Fibroblast of mammary gland (primary cell): Measurements from ENCODE around the gene GASK1A.

Source experiments
- DNase-seq: peaks from one replicate; pipeline ENCODE4 v3.0.0-alpha.2; 2010; ENCODE audit warnings: low read depth
- H3K4me3 ChIP-seq: 2 replicates; pipeline ENCODE4 v1.5.1; 2011; ENCODE audit warnings: low read depth, mild to moderate bottlenecking, low read length, moderate library complexity; ENCODE audit not compliant: control insufficient read depth
- TF ChIP-seq, protein P1 (sequence below): conservative IDR thresholded peaks from 2 replicates; pipeline ENCODE4 v1.5.1; 2011; ENCODE audit warnings: low read depth, low read length, inconsistent platforms; ENCODE audit not compliant: control insufficient read depth, insufficient read depth

Gene GASK1A

DNA sequence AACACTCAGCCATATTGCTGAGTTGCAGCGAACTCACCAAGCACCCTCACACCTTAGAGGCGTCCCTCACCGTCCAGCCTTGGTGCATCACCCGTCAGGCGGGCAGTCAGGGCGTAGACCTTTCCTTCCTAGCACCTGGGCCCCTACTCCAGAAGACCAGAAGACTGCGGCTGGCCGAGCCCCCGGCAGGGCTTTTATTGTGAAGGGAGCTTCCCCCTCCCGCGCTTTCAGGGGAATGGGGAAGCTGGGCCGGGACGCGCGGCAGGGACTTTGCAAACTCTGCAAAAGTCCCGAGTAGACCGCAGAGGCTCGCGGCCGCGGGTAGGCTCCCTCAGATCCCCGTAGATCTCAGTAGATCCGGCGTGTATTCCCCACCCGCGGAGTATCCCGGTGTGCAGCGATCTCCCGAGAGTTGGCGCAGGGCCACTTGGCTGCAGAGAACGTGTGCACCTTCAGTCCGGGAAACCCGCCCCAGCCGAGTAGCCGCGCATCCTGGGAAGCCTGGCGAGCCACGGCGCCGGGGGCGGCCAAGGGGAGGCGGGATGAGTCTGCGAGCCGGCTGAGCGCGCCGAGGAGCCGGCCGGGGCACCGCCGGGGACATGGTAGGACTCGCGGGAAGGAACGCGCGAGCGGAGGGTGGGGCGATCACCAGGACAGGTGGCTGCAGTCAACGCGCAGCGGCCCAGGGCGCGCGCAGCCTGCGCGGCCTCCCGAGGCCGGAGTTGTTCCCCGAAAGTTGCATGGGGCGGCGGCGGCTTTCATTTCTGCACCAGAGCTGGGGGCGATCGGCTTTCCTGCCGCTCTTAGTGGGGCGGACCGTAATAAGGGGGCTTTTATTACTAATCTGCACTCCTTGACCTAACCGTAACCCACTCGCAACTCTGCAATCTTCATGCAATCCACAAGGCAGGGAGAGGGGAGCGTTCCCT, at the start of gene GASK1A:
Gene GASK1A (plus strand): TSS at position 268 of the 929 bp plus-strand sequence. CDS start 332 bp downstream, at position 600.
- no peak for DNase-seq
- no peak within 1 kb of the TSS for H3K4me3 ChIP-seq
- TF ChIP-seq, protein P1, sequence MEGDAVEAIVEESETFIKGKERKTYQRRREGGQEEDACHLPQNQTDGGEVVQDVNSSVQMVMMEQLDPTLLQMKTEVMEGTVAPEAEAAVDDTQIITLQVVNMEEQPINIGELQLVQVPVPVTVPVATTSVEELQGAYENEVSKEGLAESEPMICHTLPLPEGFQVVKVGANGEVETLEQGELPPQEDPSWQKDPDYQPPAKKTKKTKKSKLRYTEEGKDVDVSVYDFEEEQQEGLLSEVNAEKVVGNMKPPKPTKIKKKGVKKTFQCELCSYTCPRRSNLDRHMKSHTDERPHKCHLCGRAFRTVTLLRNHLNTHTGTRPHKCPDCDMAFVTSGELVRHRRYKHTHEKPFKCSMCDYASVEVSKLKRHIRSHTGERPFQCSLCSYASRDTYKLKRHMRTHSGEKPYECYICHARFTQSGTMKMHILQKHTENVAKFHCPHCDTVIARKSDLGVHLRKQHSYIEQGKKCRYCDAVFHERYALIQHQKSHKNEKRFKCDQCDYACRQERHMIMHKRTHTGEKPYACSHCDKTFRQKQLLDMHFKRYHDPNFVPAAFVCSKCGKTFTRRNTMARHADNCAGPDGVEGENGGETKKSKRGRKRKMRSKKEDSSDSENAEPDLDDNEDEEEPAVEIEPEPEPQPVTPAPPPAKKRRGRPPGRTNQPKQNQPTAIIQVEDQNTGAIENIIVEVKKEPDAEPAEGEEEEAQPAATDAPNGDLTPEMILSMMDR, result no peak

DNA sequence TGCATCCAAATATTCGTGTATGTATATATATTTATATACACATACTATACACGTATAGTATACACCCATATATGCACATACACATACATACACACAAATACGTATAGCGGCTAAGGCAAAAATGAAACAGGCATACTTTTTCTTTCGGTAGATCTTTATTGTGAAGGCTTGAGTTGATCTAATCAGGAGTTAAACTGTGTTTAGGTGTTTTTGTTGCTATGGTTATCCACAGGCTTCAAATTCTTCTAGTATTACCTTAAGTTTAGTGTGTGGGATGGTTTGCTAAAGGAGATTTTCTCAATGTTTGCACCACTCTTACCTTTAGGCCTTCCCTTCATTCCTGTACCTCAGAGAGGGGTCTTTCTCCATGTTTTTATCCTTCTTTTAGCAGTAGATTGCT, 45.0 kb upstream of the GASK1A start:
- TF ChIP-seq, protein P1, result no peak
- DNase-seq, result no peak
- H3K4me3 ChIP-seq, result no peak overlapping the region

DNA sequence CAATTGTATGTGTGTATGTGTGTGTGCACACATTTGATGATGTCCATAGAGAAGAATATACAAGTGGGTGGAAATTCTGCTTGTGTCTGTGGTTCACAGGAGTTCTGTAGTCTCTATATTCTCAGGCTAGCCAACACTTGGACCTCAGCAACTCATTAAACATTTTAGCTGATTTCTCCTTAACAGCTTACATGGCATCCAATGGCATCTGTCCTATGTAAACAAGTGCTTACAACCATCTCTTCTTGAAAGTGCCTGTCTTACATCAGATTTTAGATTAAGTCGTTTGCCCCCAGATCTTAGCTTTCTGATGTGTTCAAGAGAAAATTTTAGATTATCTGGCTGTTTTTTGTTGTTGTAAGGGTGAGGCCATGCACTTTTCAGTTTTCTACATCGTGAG, 44.2 kb upstream of the GASK1A start:
- no peak overlapping the region for H3K4me3 ChIP-seq
- no peak for DNase-seq
- TF ChIP-seq, protein P1, result no peak

DNA sequence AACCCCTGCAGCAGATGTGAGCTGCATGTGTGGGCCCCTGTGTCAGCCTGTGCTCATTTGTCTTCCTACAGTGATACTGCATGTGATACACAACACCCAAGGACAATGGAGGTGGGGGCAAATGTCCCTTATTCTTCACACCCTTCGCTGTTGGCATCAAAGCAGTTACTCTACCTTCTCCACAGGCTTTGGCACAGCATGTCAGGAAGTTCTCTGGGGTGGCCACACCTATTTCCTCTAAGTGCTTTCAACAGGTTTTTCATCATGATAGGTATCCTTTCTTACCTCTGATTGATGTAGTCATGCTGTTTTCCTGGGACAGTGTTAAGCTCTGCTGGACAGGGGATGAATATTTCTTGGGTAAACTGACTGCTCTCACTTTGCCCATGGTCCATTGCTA, 43.6 kb upstream of the GASK1A start:
- DNase-seq, result no peak
- no peak overlapping the region for H3K4me3 ChIP-seq
- TF ChIP-seq, protein P1, result no peak

DNA sequence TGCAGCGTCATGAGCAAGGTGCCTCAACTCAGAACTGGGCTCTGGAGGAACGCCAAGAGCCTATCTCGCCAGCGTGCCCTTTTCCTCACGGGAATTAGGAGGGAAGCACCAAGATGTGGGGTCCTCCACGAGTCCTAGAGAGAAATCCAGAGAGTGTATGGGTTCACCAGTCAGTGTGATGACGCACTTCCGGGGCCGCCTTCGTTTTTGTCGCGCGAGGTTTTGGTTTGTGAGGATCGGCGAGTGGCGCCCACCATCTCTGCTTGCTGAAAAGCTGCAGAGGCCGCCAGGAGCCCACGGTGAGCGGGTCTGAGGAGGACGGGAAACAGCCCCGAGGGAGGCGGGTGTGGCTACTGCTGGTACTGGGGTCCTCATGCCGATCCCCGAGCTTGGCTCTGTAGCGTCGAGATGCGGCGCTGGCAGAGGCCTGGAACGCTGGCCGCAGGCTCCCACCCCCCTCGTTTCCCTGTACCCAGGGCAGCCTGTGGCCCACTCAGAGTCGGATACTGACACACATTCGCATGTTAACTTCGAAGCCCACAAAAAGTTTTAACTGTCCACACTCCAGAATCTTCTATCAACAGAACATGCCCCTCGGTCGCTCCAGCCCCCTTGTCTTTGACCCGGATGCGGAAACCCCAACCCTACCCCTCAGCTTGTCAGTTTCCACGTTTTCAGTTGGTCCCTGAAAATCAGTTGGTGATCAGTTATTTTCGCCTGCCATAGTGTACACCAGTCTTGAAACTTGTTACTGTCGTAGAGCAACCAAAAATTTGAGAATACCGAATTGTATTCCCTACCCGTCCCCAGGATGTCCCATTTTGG, 42.7 kb upstream of the GASK1A start:
- TF ChIP-seq, protein P1, result no peak
- peak overlapping the region; percentile 33 for H3K4me3 ChIP-seq
- peak; percentile 36 for DNase-seq

DNA sequence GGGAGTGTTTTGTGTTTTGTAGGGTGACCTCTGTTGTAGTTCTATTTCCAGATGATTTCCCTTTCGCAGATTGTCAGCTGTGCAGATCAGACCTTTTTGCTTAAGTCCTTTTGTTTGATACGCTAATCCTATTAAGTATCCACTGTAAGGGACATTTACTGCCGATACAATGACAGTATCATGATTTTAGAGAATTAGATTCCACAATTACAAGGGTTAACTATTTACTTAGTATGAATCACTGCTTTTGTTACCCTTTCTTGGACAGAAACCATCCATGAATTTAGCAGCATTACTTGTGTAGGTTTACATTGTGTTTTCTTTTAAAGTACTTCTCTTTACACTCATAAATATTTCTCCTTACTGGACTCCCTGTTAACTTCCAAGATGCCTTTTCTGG, 41.8 kb upstream of the GASK1A start:
- no peak overlapping the region for H3K4me3 ChIP-seq
- no peak for DNase-seq
- TF ChIP-seq, protein P1, result no peak
